Heart right ventricle (tissue), 16 donors: Measurements from ENCODE around the gene QRICH2. TPM values are rescaled to one million over a fixed set of nuclear protein-coding genes. Genes with fewer than 3 reads are reported as not detected.
"Not testable (repeated sequence)": the region's sequence is repeated elsewhere in the genome, so short reads cannot be mapped to it uniquely, and the experiment has no call there.

Experiments used
- ATAC-seq, 8 donors: fragments of 200-7000 bp; cut with Tn5 transposase; one replicate each; pipeline ENCODE4 v1.9.1; 2020; ENCODE audit warnings: mild to moderate bottlenecking in 8 of 8, moderate library complexity in 8 of 8, moderate number of reproducible peaks in 1 of 8
- DNase-seq, 2 donors: peaks; one replicate each; pipeline ENCODE4 v3.0.0-alpha.2; 2020
- H3K27ac ChIP-seq, 10 donors: fragments of 200-600 bp; sonication (generic) in 2 of 10; one replicate each; pipeline versions ENCODE4 v1.5.0 to v1.8.0; 2020 to 2022; ENCODE audit warnings: mild to moderate bottlenecking in 3 of 10
- H3K27me3 ChIP-seq, 7 donors: fragments of 200-600 bp; one replicate each; pipeline ENCODE4 v1.8.0; 2021 to 2022; ENCODE audit warnings: mild to moderate bottlenecking in 2 of 7
- H3K36me3 ChIP-seq, 9 donors: fragments of 200-600 bp; sonication (generic) in 1 of 9; one replicate each; pipeline versions ENCODE4 v1.5.0 to v1.8.0; 2020 to 2022; ENCODE audit warnings: mild to moderate bottlenecking in 2 of 9
- H3K4me1 ChIP-seq, 9 donors: fragments of 200-600 bp; sonication (generic) in 1 of 9; one replicate each; pipeline versions ENCODE4 v1.5.0 to v1.8.0; 2020 to 2022; ENCODE audit warnings: mild to moderate bottlenecking in 4 of 9
- H3K4me3 ChIP-seq, 10 donors: fragments of 200-600 bp; sonication (generic) in 2 of 10; one replicate each; pipeline versions ENCODE4 v1.5.0 to v1.8.0; 2020 to 2022; ENCODE audit warnings: mild to moderate bottlenecking in 7 of 10, moderate library complexity in 2 of 10
- H3K9me3 ChIP-seq, 11 donors: fragments of 200-600 bp in 10 of 11; sonication (generic) in 2 of 11; one replicate each; pipeline versions ENCODE4 v1.5.0 to v1.8.0; 2013 to 2022; ENCODE audit warnings: mild to moderate bottlenecking in 2 of 11, control low read depth in 1 of 11, moderate library complexity in 1 of 11
- WGBS, 2 donors: extraction: QIAGEN DNeasy Blood & Tissue Kit; methylation state at CpG; one replicate each; pipeline ENCODE4 v1.1.7; 2013; ENCODE audit warnings: inconsistent platforms in 1 of 2; 5-methylcytosine and 5-hydroxymethylcytosine counted together
- intact Hi-C, 10 donors: fragments of 100-400 bp; cut with DNase I; formaldehyde crosslinking; loops; one replicate each; pipeline versions ENCODE4 v1.11.1 to v1.14.2; 2022
- polyA plus RNA-seq, 2 donors: library from polyadenylated mRNA; stranded (reverse); fragments of 200-250 nt; gene quantifications; one replicate each; pipeline ENCODE4 v1.2.3, GENCODE V29; 2013
- total RNA-seq, 10 donors: library from RNA; stranded (reverse); fragmentation: NEBNext Ultra II Directional in 3 of 10; extraction: Animal tissue kit (Norgen Biotek cat#: 25700) in 3 of 10; gene quantifications; one replicate each; pipeline versions ENCODE4 v1.2.1 to v1.2.4, GENCODE V29; 2021 to 2023
- TF ChIP-seq, protein P1 (sequence below), 9 donors: fragments of 200-600 bp; sonication (generic) in 2 of 9; IDR thresholded peaks; one replicate each; pipeline versions ENCODE4 v1.5.0 to v1.8.0; 2021 to 2022; ENCODE audit warnings: antibody characterized with exemption in 9 of 9, mild to moderate bottlenecking in 5 of 9, moderate library complexity in 1 of 9
- donor health status: Arrhythmogenic right ventricular cardiomyopathy.
- donor health status: ischemic (EF 13 %, LVEDD 7.1; RV severe dilation, severe dysfunction).
- donor health status: healthy with polysubstance abuse.
- donor health status: DM: no; HTN: yes; CAD: no.
- donor health status: DM: no; HTN: no; CAD: no.
- donor health status: ischemic (EF 25% LVEDD 6.9; RV normal size, moderate dysfunction).
- donor health status: ischemic (EF 25% LVEDD 5.7; RV mildly dilated, moderate dysfunction).
- donor health status: healthy.
- donor health status: DM: yes; HTN: yes; CAD: no.
- donor health status: Ischemic cardiomyopathy.
- donor health status: ischemic (EF 35%, LVEDD 5.7; RV mildly dilated, moderate dysfunction).
- donor health status: nonischemic (EF 11% LVEDD 7.7; RV severe dilation, severe dysfunction).
- donor health status: DM: yes; HTN: yes; CAD: no.
- donor health status: PGD.
- donor health status: ischemic (EF 29% LVEDD 5.4; RV normal size, mild dysfunction).
- donor health status: nonischemic (EF 23%, LVEDD 6.1; RV moderate dilation, normal function).

QRICH2 gene
- total and polyA plus RNA-seq, 12 donors, result 0.98 to 8.9 (median 2.0) TPM

DNA sequence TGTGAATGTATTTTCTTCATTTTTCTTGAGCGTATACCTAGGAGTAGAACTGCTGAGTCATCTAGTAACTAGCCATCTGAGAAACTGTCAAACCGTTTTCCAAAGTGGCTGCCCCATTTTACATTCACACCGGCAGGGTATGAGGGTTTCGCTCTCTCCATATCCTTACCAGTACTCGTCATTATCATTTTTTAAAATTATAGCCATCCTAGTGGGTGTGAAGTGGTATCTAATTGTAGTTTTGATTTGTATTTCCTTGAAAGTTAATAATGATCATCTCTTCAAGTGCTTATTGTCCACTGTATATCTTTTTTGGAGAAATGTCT is 73.8 kb downstream of the QRICH2 start:
- Histone ChIP-seq H3K27me3 (peaks cover 0 to 10% (median 0%) of the 10 kb centered on the region in 7 donors), H3K27ac (no peak overlapping the region), H3K4me1 (peaks cover 0 to 5% (median 0%) of the 10 kb centered on the region in 9 donors), H3K9me3 (no peaks in the 10 kb centered on the region), H3K36me3 (no peaks in the 10 kb centered on the region), H3K4me3 (no peak overlapping the region)
- TF ChIP-seq, protein P1, sequence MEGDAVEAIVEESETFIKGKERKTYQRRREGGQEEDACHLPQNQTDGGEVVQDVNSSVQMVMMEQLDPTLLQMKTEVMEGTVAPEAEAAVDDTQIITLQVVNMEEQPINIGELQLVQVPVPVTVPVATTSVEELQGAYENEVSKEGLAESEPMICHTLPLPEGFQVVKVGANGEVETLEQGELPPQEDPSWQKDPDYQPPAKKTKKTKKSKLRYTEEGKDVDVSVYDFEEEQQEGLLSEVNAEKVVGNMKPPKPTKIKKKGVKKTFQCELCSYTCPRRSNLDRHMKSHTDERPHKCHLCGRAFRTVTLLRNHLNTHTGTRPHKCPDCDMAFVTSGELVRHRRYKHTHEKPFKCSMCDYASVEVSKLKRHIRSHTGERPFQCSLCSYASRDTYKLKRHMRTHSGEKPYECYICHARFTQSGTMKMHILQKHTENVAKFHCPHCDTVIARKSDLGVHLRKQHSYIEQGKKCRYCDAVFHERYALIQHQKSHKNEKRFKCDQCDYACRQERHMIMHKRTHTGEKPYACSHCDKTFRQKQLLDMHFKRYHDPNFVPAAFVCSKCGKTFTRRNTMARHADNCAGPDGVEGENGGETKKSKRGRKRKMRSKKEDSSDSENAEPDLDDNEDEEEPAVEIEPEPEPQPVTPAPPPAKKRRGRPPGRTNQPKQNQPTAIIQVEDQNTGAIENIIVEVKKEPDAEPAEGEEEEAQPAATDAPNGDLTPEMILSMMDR (IDR thresholded peaks at IDR 0.05), result no peak
- no peak for DNase-seq
- 90 to 92% methylated on average over 5 of the region's 5 CpGs for WGBS, 2 donors
- no peak for ATAC-seq
- intact Hi-C loops, result no loop called here

DNA sequence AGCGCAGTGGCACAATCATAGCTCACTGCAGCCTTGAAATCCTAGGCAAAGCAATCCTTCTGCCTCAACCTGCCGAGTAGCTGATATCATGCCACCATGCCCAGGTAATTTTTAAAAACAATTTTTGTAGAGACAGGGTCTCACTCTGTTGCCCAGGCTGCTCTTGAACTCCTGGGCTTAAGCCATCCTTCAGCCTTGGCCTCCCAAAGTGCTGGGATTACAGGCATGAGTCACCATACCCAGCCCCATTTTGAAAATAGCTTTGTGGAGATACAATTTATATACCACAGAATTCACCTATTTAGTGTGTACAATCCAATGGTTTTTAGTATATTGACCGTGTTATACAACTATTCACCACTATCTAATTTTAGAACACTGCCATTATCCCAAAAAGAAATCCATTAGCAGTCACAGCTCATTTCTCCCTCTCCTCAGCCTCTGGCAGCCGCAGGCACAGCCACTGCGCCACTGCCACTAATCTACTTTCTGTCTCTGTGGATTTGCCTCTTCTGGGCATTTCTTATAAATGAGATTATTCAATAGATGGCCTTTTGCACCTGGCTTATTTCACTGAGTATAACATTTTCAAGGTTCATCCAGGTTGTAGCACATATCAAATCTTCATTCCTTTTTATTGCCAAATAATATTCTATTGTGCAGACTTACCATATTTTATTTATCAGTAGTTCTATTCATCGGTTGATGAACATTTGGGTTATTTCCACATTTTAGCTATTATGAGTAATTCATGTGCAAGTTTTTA is 74.3 kb downstream of the QRICH2 start:
- TF ChIP-seq, protein P1 (IDR thresholded peaks at IDR 0.05), result no peak
- WGBS, 2 donors, result 95 to 98% methylated on average over 6 of the region's 6 CpGs
- intact Hi-C loops, result no loop called here

DNA sequence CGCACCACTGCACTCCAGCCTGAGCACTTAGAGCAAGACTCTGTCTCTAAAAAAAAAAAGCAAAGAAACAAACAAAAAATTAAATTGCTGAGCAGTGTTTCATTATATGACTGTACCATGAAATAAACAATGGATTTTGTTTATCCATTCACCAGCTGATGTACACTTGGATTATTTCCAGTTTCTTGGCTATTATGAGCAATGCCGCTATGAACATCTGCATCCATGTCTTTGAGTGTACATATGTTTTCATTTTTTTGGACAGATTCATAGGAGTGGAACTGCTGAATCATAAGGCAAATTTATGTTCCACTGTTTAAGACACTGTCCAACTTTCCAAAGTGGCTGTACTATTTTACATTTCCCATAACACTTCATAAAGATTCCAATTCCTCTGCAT is 75.7 kb downstream of the QRICH2 start:
- Histone ChIP-seq H3K27ac (no peak overlapping the region), H3K27me3 (no peaks in the 10 kb centered on the region), H3K9me3 (no peaks in the 10 kb centered on the region), H3K4me3 (no peak overlapping the region), H3K36me3 (no peaks in the 10 kb centered on the region), H3K4me1 (no peaks in the 10 kb centered on the region)
- 75 to 94% methylated on average over 2 of the region's 2 CpGs for WGBS, 2 donors
- DNase-seq, result no peak
- TF ChIP-seq, protein P1 (IDR thresholded peaks at IDR 0.05), result no peak
- ATAC-seq, result no peak
- intact Hi-C loops, result no loop called here

More for the DNA sequence above, 74.3 kb downstream of the QRICH2 start:
- Histone ChIP-seq H3K27me3 (peaks cover 0 to 5% (median 0%) of the 10 kb centered on the region in 7 donors), H3K9me3 (no peaks in the 10 kb centered on the region), H3K36me3 (no peaks in the 10 kb centered on the region), H3K27ac (no peak overlapping the region), H3K4me1 (no peaks in the 10 kb centered on the region), H3K4me3 (no peak overlapping the region)
- DNase-seq, result no peak
- no peak for ATAC-seq

DNA sequence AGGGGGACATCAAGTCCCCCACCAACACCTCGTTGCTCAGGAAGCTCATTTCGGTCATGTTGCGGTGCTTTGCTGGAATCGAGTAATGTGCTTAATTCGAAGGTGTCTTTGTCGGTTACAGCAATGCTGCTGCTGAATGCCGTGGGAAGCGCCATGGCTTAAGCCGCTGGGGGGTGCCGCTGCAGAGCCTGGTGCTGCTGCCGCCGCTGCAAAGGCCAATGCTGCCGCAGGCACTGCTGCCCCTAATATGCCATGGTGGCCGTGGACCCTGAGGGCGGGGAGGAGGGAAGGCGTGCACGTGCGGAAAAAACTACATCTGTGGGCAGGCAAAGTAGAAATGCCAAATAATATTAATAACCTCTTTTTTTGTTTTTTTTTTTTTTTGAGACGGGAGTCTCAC is 81.3 kb downstream of the QRICH2 start:
- not testable (repeated sequence) for H3K9me3 ChIP-seq, DNase-seq, H3K4me3 ChIP-seq, H3K27me3 ChIP-seq, ATAC-seq, H3K4me1 ChIP-seq, H3K27ac ChIP-seq, H3K36me3 ChIP-seq
- 90 to 91% methylated on average over 19 of the region's 19 CpGs for WGBS, 2 donors
- intact Hi-C loops, result loop anchor here in 1 of 10 donors (5.0 kb wide), 1 partner anchor 1556 kb away; no protein-coding TSS in a partner anchor

DNA sequence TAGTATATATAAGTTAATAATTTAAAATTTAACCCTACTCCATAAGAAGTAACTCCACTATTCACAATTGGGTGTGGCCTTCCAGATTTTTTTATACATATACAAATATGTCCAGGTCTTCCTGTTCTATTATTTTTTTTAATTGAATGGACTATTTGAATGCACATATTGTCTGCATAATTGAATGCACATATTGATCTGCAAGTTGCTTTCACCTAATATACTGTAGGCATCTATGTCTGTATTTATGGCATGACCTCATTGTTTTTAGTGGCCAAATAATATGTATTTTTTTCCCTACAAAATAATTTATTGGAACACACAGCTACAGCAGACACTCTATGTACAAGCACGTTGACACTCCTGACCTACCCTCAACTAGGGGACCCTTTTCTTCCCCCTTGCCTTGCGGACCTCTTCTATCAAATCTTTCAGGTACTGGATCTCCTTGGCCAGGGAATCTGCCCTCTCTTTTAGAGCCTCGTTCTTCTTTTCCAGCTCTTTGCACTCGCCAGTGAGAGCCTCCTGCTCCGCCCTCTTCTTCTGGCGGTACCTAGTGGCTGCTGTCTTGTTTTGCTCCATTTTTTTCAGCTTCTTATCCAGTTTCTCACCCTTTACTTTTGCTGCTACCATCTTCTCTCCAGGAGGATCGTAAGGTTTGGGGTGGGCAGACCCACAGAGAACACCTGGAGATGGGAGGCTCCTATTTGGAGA is 82.5 kb downstream of the QRICH2 start:
- not testable (repeated sequence) for H3K36me3 ChIP-seq, H3K4me3 ChIP-seq, H3K4me1 ChIP-seq, H3K9me3 ChIP-seq, ATAC-seq, H3K27me3 ChIP-seq, H3K27ac ChIP-seq, DNase-seq
- intact Hi-C loops, result loop anchor here in 1 of 10 donors (5.0 kb wide), 1 partner anchor 1557 kb away; no protein-coding TSS in a partner anchor
- 79 to 80% methylated on average over 6 to 7 of the region's 7 CpGs for WGBS, 2 donors

Other genes starting within 250 kb of the QRICH2 start
- 10 to 100 TPM; 53.6 to 69.7 (median 63.1) TPM for gene SRP68, start 235.8 kb downstream of the QRICH2 start, total RNA-seq
- 10 to 100 TPM; 26.2 to 62.1 TPM for gene SRP68, start 235.8 kb downstream of the QRICH2 start, polyA plus RNA-seq
- not detected for gene GALR2, start 233.5 kb downstream of the QRICH2 start, total RNA-seq
- under 1 TPM in 1 of 2 donors, not detected in 1; 0.10 TPM for gene GALR2, start 233.5 kb downstream of the QRICH2 start, polyA plus RNA-seq
- gene ZACN, start 229.1 kb downstream of the QRICH2 start, total RNA-seq, result not detected
- gene ZACN, start 229.1 kb downstream of the QRICH2 start, polyA plus RNA-seq, result 1 to 10 TPM; 1.1 to 1.6 TPM
- gene EXOC7, start 204.5 kb downstream of the QRICH2 start, total RNA-seq, result 10 to 100 TPM; 66.4 to 97.5 (median 87.9) TPM
- gene EXOC7, start 204.5 kb downstream of the QRICH2 start, polyA plus RNA-seq, result 10 to 100 TPM; 37.9 to 55.6 TPM
- not detected for gene FOXJ1, start 167.0 kb downstream of the QRICH2 start, total RNA-seq
- gene FOXJ1, start 167.0 kb downstream of the QRICH2 start, polyA plus RNA-seq, result under 1 TPM in 1 of 2 donors, not detected in 1; 0.03 TPM
- gene RNF157, start 67.8 kb downstream of the QRICH2 start, total RNA-seq, result 10 to 100 TPM in 2 of 10 donors, 1 to 10 TPM in 8; 1.3 to 18.8 (median 3.4) TPM
- 1 to 10 TPM; 2.2 to 6.9 TPM for gene RNF157, start 67.8 kb downstream of the QRICH2 start, polyA plus RNA-seq
- 10 to 100 TPM; 22.2 to 50.7 (median 27.6) TPM for gene UBALD2, start 42.9 kb downstream of the QRICH2 start, total RNA-seq
- 10 to 100 TPM; 13.3 to 20.6 TPM for gene UBALD2, start 42.9 kb downstream of the QRICH2 start, polyA plus RNA-seq
- 10 to 100 TPM; 27.6 to 43.7 (median 34.7) TPM for gene PRPSAP1, start 45.6 kb upstream of the QRICH2 start, total RNA-seq
- 10 to 100 TPM; 26.4 to 30.5 TPM for gene PRPSAP1, start 45.6 kb upstream of the QRICH2 start, polyA plus RNA-seq
- 10 to 100 TPM in 2 of 10 donors, 1 to 10 TPM in 8; 1.7 to 17.3 (median 3.2) TPM for gene SPHK1, start 76.3 kb upstream of the QRICH2 start, total RNA-seq
- 10 to 100 TPM in 1 of 2 donors, 1 to 10 TPM in 1; 3.5 to 20.8 TPM for gene SPHK1, start 76.3 kb upstream of the QRICH2 start, polyA plus RNA-seq
- 10 to 100 TPM; 31.0 to 39.0 (median 36.9) TPM for gene UBE2O, start 144.9 kb upstream of the QRICH2 start, total RNA-seq
- gene UBE2O, start 144.9 kb upstream of the QRICH2 start, polyA plus RNA-seq, result 10 to 100 TPM in 1 of 2 donors, 1 to 10 TPM in 1; 9.1 to 22.5 TPM
- gene AANAT, start 159.3 kb upstream of the QRICH2 start, total RNA-seq, result under 1 TPM in 1 of 10 donors, not detected in 9; 0.98 TPM
- gene AANAT, start 159.3 kb upstream of the QRICH2 start, polyA plus RNA-seq, result under 1 TPM in 1 of 2 donors, not detected in 1; 0.73 TPM
- gene RHBDF2, start 193.1 kb upstream of the QRICH2 start, total RNA-seq, result 10 to 100 TPM in 4 of 10 donors, 1 to 10 TPM in 6; 6.5 to 33.1 (median 7.7) TPM
- 10 to 100 TPM; 13.5 to 27.0 TPM for gene RHBDF2, start 193.1 kb upstream of the QRICH2 start, polyA plus RNA-seq
- gene CYGB, start 229.4 kb upstream of the QRICH2 start, total RNA-seq, result 10 to 100 TPM in 9 of 10 donors, 1 to 10 TPM in 1; 9.3 to 50.5 (median 17.9) TPM
- 10 to 100 TPM; 36.0 to 57.7 TPM for gene CYGB, start 229.4 kb upstream of the QRICH2 start, polyA plus RNA-seq
- 1 to 10 TPM; 1.5 to 5.4 (median 2.4) TPM for gene PRCD, start 231.8 kb upstream of the QRICH2 start, total RNA-seq
- gene PRCD, start 231.8 kb upstream of the QRICH2 start, polyA plus RNA-seq, result 10 to 100 TPM in 1 of 2 donors, 1 to 10 TPM in 1; 3.7 to 17.3 TPM